Stimulated activated CD8-positive, alpha-beta memory T cell treated with anti-CD3 and anti-CD28 coated beads, Interleukin-12 subunit alpha, Interleukin-12 subunit beta, amount 100 ng/mL, for 4 hours (primary cell): ENCODE results near the gene OCA2.

Experiments
- DNase-seq: peaks from one replicate; pipeline ENCODE4 v3.0.0-alpha.2; 2020; ENCODE audit warnings: low read depth

Gene OCA2

GRCh38 chr15:27939246-27939645 lies 159.9 kb downstream of the OCA2 start:
- DNase-seq = no peak

GRCh38 chr15:27937851-27938250 lies 161.3 kb downstream of the OCA2 start:
- no peak for DNase-seq

- DNase-seq = no peak
These were observed 163.0 kb downstream of the OCA2 start for GRCh38 chr15:27936164-27936563.

GRCh38 chr15:27935328-27935727 lies 163.8 kb downstream of the OCA2 start:
- DNase-seq = no peak

- DNase-seq = no peak
These were observed 164.3 kb downstream of the OCA2 start for GRCh38 chr15:27934782-27935181.

GRCh38 chr15:27933562-27933961 lies 165.6 kb downstream of the OCA2 start:
- DNase-seq = no peak

GRCh38 chr15:27932600-27932999 lies 166.5 kb downstream of the OCA2 start:
- no peak for DNase-seq

GRCh38 chr15:27928386-27928785 lies 170.7 kb downstream of the OCA2 start:
- no peak for DNase-seq

- DNase-seq = no peak
These were observed 186.8 kb downstream of the OCA2 start for GRCh38 chr15:27912283-27912682.

GRCh38 chr15:27906802-27907201 lies 192.3 kb downstream of the OCA2 start:
- DNase-seq = no peak

- DNase-seq = no peak
These were observed 195.7 kb downstream of the OCA2 start for GRCh38 chr15:27903405-27903804.

- DNase-seq = no peak
These were observed 196.3 kb downstream of the OCA2 start for GRCh38 chr15:27902680-27903385.

GRCh38 chr15:27899583-27900285 lies 199.4 kb downstream of the OCA2 start:
- no peak for DNase-seq

GRCh38 chr15:27897481-27897880 lies 201.6 kb downstream of the OCA2 start:
- DNase-seq = no peak

- no peak for DNase-seq
These were observed 204.5 kb downstream of the OCA2 start for GRCh38 chr15:27894645-27895044.

- no peak for DNase-seq
These were observed 209.9 kb downstream of the OCA2 start for GRCh38 chr15:27889258-27889657.

GRCh38 chr15:27885201-27885600 lies 213.9 kb downstream of the OCA2 start:
- DNase-seq = no peak

GRCh38 chr15:27884726-27885125 lies 214.4 kb downstream of the OCA2 start:
- no peak for DNase-seq

- no peak for DNase-seq
These were observed 220.3 kb downstream of the OCA2 start for GRCh38 chr15:27878841-27879240.

- DNase-seq = no peak
These were observed 225.3 kb downstream of the OCA2 start for GRCh38 chr15:27873828-27874227.

- no peak for DNase-seq
These were observed 226.1 kb downstream of the OCA2 start for GRCh38 chr15:27873039-27873438.

- no peak for DNase-seq
These were observed 226.8 kb downstream of the OCA2 start for GRCh38 chr15:27872355-27872754.

- no peak for DNase-seq
These were observed 227.2 kb downstream of the OCA2 start for GRCh38 chr15:27871902-27872260.
